Measurements from ENCODE around the gene MPZL3. TPM values are rescaled to one million over a fixed set of nuclear protein-coding genes. Genes with fewer than 3 reads are reported as not detected.

MPZL3 gene
- total and polyA plus RNA-seq, 8 donors = 0.45 to 20.0 (median 5.0) TPM

DNA sequence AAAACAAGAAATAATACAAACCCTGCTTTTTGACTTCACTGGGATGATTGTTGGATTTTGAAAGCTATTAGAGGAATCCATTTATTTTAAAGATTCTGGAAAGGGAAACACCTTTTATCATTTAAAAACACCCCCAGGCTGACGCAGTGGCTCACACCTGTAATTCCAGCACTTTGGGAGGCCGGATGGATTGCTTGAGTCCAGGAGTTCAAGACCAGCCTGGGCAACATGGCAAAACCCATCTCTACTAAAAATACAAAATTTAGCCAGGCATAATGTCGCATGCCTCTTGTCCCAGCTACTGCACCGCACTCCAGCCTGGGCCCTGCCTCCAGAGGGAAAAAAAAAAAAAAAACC is 75.4 kb downstream of the MPZL3 start:
- Histone ChIP-seq H3K9me3 (no peaks in the 10 kb centered on the region), H3K36me3 (no peaks in the 10 kb centered on the region), H3K4me1 (peaks cover 0 to 26% (median 8%) of the 10 kb centered on the region in 4 donors), H3K27ac (no peak overlapping the region), H3K4me3 (no peak overlapping the region), H3K27me3 (peaks cover 0 to 47% (median 0%) of the 10 kb centered on the region in 3 donors)
- 86 to 90% (median 89%) methylated on average over 4 of the region's 4 CpGs for WGBS, 5 donors
- no peak for DNase-seq
- intact Hi-C loops (cut with DNase I; ENCODE audit: low total_unique reads) = no loop called here
- TF ChIP-seq POLR2A (IDR thresholded peaks at IDR 0.05) (no peak), POLR2AphosphoS5 (IDR thresholded peaks at IDR 0.05) (no peak), EP300 (IDR thresholded peaks at IDR 0.05) (no peak)
- TF ChIP-seq, protein P1, sequence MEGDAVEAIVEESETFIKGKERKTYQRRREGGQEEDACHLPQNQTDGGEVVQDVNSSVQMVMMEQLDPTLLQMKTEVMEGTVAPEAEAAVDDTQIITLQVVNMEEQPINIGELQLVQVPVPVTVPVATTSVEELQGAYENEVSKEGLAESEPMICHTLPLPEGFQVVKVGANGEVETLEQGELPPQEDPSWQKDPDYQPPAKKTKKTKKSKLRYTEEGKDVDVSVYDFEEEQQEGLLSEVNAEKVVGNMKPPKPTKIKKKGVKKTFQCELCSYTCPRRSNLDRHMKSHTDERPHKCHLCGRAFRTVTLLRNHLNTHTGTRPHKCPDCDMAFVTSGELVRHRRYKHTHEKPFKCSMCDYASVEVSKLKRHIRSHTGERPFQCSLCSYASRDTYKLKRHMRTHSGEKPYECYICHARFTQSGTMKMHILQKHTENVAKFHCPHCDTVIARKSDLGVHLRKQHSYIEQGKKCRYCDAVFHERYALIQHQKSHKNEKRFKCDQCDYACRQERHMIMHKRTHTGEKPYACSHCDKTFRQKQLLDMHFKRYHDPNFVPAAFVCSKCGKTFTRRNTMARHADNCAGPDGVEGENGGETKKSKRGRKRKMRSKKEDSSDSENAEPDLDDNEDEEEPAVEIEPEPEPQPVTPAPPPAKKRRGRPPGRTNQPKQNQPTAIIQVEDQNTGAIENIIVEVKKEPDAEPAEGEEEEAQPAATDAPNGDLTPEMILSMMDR (IDR thresholded peaks at IDR 0.05) = no peak

Small RNAs within 50 kb of the gene (small RNA-seq; reads per million reads assigned to genes)
- gene HSPE1P18 = 0 reads per million in 4 donors

Other genes with a start within 250 kb of the MPZL3 start
- 100 to 1,000 TPM in 1 of 5 donors, 10 to 100 TPM in 2, 1 to 10 TPM in 2; 4.7 to 498 (median 28.1) TPM for gene TMPRSS4, start 175.3 kb downstream of the MPZL3 start, total RNA-seq
- gene TMPRSS4, start 175.3 kb downstream of the MPZL3 start, polyA plus RNA-seq = 10 to 100 TPM in 1 of 3 donors, 1 to 10 TPM in 2; 7.0 to 84.7 (median 8.1) TPM
- not detected for gene SMIM35, start 165.4 kb downstream of the MPZL3 start, total RNA-seq
- gene SMIM35, start 165.4 kb downstream of the MPZL3 start, polyA plus RNA-seq = under 1 TPM in 1 of 3 donors, not detected in 2; 0.03 TPM
- 1 to 10 TPM in 2 of 5 donors, not detected in 3; 2.2 to 3.6 TPM for gene SCN4B, start 99.5 kb downstream of the MPZL3 start, total RNA-seq
- 1 to 10 TPM in 2 of 3 donors, under 1 TPM in 1; 0.75 to 1.6 (median 1.2) TPM for gene SCN4B, start 99.5 kb downstream of the MPZL3 start, polyA plus RNA-seq
- under 1 TPM in 2 of 5 donors, not detected in 3; 0.29 to 0.92 TPM for gene SCN2B, start 75.7 kb downstream of the MPZL3 start, total RNA-seq
- under 1 TPM; 0.12 to 0.46 (median 0.23) TPM for gene SCN2B, start 75.7 kb downstream of the MPZL3 start, polyA plus RNA-seq
- gene JAML, start 27.4 kb downstream of the MPZL3 start, total RNA-seq = 10 to 100 TPM in 4 of 5 donors, 1 to 10 TPM in 1; 9.2 to 35.0 (median 21.4) TPM
- 10 to 100 TPM in 1 of 3 donors, 1 to 10 TPM in 2; 3.7 to 14.5 (median 4.6) TPM for gene JAML, start 27.4 kb downstream of the MPZL3 start, polyA plus RNA-seq
- gene MPZL2, start 11.9 kb upstream of the MPZL3 start, total RNA-seq = 10 to 100 TPM in 4 of 5 donors, under 1 TPM in 1; 0.58 to 97.2 (median 56.7) TPM
- 10 to 100 TPM; 12.2 to 79.1 (median 35.4) TPM for gene MPZL2, start 11.9 kb upstream of the MPZL3 start, polyA plus RNA-seq
- 10 to 100 TPM in 1 of 5 donors, 1 to 10 TPM in 2, not detected in 2; 2.4 to 15.8 (median 7.1) TPM for gene CD3E, start 52.4 kb upstream of the MPZL3 start, total RNA-seq
- 1 to 10 TPM; 2.3 to 6.7 (median 4.5) TPM for gene CD3E, start 52.4 kb upstream of the MPZL3 start, polyA plus RNA-seq
- 10 to 100 TPM in 2 of 5 donors, 1 to 10 TPM in 1, not detected in 2; 4.6 to 24.0 (median 16.1) TPM for gene CD3D, start 90.3 kb upstream of the MPZL3 start, total RNA-seq
- 1 to 10 TPM; 2.2 to 9.2 (median 4.7) TPM for gene CD3D, start 90.3 kb upstream of the MPZL3 start, polyA plus RNA-seq
- 1 to 10 TPM in 3 of 5 donors, not detected in 2; 1.2 to 9.5 (median 4.2) TPM for gene CD3G, start 92.0 kb upstream of the MPZL3 start, total RNA-seq
- gene CD3G, start 92.0 kb upstream of the MPZL3 start, polyA plus RNA-seq = under 1 TPM in 2 of 3 donors, not detected in 1; 0.18 to 0.76 TPM
- gene UBE4A, start 107.2 kb upstream of the MPZL3 start, total RNA-seq = 10 to 100 TPM; 17.1 to 68.8 (median 50.7) TPM
- 10 to 100 TPM in 1 of 3 donors, 1 to 10 TPM in 2; 3.5 to 11.8 (median 4.0) TPM for gene UBE4A, start 107.2 kb upstream of the MPZL3 start, polyA plus RNA-seq
- 100 to 1,000 TPM in 4 of 5 donors, 10 to 100 TPM in 1; 98.5 to 152 (median 113) TPM for gene ATP5MG, start 149.2 kb upstream of the MPZL3 start, total RNA-seq
- gene ATP5MG, start 149.2 kb upstream of the MPZL3 start, polyA plus RNA-seq = 100 to 1,000 TPM; 233 to 312 (median 288) TPM
- 10 to 100 TPM; 22.0 to 98.2 (median 79.8) TPM for gene KMT2A, start 184.1 kb upstream of the MPZL3 start, total RNA-seq
- gene KMT2A, start 184.1 kb upstream of the MPZL3 start, polyA plus RNA-seq = 1 to 10 TPM; 4.5 to 6.4 (median 5.3) TPM

Data from stomach (tissue), 9 donors.